Fibroblast of gingiva (primary cell): ENCODE data around the gene RPS27L.

ENCODE experiments used
- DNase-seq: peaks from one replicate; pipeline ENCODE4 v3.0.0-alpha.2; 2011; ENCODE audit warnings: low read depth

RPS27L gene

DNA sequence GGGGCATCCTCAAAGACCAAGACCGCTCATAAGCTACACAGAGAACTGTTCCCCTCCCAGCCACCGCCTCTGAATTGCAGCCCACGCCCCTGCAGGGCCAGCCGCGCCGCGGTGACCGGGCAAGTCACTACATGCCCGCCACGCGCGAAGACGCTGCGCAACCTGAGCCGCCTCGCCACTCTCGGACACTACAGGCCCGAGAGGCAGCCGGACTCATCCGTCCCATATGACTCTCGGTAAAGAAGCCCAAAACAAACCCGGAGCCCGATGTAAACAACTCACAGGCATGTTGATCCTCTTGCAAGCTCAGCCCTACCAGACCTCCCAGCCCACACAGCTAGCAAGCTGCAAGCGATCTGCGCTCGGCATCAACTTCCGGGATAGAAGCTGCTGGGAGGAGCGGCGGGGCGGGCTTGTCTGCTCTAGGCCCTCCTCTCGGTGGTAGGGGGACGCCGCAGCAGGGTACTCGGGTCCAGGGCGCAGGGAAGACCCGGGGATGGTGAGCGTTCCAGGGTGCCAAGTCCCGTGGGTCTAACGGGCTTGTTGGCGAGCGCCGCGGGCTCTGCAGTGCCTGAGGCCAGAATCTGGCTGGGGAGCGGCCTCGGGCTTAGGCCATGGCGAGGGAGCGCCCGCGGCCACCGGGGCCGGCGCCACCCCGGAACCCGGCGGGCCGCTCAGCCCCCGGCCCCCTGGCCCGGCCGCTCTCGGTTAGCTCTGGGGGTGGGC is at the start of gene RPS27L:
RPS27L (minus strand) TSS at position 360 of the 726 bp plus-strand sequence; CDS start at position 288, 72 bp downstream.
- peak; percentile 94 for DNase-seq

DNA sequence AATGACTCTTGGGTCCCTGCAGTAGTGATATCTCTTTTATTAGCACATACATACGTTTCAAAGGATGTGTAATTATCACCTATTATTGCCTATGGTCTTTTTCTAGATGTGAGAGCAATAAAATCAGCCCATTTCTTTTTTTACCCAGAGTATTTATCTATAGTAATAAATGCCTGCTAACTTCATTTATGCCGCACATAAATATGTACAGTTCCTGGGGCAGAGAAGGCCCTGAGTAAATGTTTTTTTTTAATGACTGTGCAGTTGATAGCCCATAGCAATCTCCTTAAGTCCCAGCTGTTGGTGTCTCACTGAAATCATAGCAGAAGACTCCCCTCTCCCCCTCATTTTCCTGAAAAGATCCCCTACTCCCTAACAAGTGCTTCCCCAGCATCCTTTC is 48.8 kb upstream of the RPS27L start:
- no peak for DNase-seq

DNA sequence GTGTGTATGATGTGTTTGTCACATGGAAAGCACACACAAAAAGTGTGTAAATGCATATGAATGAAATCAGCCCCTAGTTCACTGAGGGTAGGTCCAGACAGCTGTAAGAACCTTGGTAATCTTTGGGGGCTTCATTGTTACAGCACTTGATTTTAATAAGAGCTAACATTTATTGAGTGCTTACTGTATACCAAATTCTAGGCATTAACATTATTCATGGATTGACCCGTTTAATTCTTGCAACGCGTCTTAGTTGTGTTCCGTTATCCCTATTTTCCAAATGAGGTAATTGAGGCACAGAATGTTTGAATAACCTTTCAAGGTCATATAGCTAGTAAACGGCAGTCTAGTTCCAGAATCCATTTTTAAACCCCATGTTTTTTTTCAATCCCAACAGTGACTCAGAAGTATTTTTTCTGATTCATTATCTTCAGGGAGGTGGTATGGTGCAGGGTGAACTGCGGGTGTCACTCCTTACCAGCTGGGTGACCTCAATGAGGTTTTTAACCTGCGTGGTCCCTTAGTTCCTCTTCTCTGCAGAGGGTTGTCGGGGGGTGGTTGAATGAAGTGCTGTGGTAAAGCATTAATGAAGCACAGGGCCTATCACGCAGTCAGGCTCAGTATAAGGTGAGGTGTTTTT is 46.3 kb upstream of the RPS27L start:
- no peak for DNase-seq

GRCh38 chr15:63202861-63203260 is 45.6 kb upstream of the RPS27L start:
- DNase-seq = no peak

DNA sequence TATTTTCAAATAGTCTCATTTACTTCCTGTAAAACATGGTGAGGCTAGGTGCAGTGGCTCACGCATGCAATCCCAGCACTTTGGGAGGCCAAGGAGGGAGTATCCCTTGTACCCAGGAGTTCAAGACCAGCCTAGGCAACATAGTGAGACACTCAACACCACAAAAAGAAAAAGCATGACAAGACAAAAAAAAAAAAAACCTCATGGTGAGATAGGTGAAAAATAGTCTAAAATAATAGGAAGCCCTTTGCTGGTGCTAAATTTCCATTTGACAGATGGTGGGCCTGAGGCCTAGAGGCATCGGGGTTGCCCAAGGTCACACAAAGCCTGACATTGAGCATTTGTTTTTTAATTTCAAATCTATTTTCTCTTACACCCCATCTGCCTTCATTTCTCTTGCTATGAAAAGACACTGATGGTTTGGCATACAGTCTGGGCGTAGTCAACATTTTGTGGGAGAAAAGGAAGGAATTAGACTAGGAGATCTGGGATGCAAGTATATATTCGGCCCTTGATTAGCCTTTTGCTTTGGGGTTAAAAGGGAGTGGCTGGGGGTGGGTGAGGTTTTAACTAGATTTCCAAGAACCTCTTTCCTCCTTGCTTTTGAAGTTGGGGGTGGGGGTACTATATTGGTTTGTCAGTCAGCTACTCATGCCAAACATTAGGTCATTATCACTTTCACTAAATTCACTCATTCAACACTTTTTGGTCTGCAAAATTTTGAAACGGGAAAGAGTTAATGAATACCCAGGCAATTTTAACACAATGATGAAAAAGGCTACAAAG is 43.4 kb upstream of the RPS27L start:
- DNase-seq = no peak

- DNase-seq = peak; percentile 76
These were observed 41.3 kb upstream of the RPS27L start for GRCh38 chr15:63198371-63199250.

DNA sequence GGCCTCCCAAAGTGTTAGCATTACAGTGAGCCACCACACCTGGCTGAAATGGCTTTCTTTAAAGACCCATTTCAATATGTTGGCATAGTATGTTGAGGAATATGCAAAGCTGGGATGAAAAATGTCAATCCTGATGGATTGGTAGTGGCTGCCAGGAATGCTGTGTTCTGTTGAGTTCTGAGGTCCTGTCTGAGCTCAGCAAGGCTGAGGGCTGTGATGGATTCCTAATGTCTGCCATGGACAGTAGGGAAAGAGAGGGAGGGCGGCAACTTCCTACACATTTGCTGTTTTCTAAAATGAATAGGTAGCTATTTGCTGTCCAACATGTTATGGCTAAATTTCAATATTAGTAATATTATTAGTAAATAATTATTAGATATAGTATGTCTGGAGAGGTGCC is 40.3 kb upstream of the RPS27L start:
- no peak for DNase-seq

GRCh38 chr15:63196842-63197241 is 39.6 kb upstream of the RPS27L start:
- DNase-seq = no peak

- DNase-seq = no peak
These were observed 38.3 kb upstream of the RPS27L start for GRCh38 chr15:63195569-63196015.

DNA sequence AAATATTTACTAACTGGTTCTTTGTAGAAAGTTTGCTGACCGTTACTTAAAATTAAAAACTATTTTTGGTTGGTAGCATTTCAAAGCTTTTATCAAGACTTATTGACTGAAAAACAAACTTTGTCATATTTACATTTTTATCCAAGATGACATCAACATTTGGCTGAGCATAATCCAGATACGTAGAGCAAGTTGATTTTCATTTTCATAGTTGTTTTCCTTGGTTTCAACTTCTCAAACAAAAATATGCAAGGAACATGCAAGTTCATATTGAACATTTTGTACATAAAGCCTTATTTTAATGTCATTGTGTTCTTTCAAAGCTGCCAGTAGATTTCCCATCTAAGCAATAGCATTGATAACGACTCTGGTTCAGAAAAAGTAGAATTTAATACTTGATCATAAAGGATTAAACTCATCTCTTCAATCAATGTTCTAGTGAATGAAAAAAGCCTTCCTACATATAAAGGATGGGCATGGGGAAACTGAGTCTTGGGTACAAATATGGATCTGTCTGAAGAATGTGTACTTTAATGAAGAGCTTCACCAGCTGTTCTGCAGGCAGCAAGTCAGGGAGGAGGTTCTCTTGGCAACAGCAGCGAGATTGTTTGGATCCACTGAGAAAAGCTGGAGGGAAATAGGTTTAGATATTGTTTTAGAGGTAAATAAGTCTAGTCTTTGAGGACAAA is 37.7 kb upstream of the RPS27L start:
- DNase-seq = no peak

DNA sequence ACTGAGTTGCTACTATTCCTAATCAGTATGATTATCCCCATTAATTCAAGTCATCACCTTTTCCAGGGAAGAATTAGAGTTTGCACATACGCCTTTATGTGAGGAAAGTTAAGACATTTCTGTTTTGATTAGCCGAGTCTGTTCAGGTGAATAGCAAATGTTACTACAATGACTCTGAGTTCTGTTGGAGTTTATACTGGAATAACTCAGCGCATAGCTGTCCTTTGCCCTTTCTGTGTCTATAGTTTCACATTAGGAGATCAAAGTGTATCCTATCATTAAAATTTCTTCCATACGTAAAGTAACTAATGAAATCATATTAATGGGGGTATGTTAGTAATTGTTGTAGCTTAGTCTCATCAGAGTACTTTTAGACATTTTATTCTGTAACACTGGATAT is 37.0 kb upstream of the RPS27L start:
- DNase-seq = no peak

- DNase-seq = no peak
These were observed 35.4 kb upstream of the RPS27L start for GRCh38 chr15:63192619-63193206.

- no peak for DNase-seq
These were observed 34.8 kb upstream of the RPS27L start for GRCh38 chr15:63191895-63192618.

DNA sequence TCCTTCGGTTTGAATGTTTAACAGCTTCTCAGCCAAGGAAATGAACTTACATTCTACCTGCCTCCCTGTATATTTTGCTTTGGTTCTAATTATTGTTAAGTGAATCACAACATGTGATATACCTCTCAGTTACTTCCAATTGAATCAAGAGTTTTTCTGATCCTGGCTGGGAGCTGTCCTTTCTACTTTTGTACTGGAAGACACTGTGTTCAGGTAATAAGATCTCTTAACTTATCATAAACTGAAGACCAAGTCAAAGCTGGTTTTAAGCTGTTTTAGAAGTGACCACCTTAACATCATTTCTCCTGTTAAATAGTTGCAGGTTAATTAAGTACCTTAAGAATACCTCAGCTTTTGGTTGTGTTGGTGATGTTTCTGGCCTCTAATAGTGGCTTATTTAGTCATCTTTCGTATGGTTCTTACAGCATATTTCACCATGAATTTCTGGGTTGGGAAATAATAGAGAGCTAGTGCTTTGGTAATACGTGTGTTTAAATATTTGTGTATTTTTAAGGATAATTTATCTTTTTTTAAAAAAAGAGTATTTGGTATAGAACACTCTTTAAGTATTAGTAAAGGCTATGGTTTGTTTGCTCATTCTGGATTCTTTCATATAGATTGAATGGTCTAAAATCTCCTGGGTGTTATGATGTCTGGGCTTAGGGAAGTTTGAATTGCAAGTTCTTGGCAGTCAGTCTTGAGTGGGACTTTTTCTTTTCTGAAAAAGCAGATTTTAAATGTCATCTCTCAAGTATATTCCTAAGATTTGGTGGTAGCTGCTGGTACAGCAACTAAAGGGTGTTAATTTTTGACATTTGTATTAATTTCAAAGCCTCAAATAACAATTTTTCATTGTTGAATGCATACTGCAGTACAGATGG is 33.7 kb upstream of the RPS27L start:
- no peak for DNase-seq

GRCh38 chr15:63189941-63190768 is 32.9 kb upstream of the RPS27L start:
- DNase-seq = no peak

DNA sequence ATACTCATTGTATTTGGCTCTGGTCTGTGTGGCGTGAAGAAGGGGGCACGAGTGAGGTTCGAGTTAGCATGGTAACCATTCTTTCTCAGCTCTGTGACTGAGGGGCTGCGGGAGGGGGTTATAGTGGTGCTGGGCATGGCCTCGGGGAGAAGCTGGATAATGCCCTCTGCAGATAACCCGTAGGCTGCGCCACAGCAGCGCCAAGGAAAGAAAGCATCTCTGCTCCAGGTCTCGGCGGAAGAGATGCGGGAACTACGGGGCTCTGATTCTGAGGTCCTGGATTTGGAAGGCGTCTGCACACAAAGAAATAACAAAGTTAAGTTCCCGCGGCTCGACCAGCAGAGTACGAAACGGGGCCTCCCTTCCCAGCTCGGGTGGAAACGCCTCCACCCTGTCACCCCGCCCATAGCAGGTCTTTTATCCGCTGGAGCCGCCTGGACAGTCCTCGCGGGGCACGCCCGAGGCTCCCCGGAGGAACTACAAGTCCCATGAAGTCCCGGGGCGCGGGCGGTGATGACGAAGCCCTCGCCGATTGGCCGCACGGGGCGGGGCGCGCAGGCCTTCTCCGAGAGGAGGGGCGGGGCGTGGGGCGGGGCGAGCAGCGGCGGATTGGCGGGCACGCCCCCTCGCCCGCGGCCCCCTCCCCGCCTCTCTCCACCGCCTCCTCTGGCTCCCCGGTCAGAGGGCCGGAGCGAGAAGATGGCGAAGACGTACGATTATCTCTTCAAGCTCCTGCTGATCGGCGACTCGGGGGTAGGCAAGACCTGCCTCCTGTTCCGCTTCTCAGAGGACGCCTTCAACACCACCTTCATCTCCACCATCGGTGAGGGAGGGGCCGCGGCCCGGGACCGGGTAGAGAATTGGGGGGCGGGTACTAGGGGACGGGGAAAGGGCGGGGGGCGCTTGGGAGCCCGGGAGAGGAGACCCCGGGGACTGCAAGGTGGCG is 31.9 kb upstream of the RPS27L start, which contains the start of gene RAB8B:
RAB8B (plus strand) TSS at position 681 of the 946 bp plus-strand sequence; CDS start at position 700, 19 bp downstream.
- DNase-seq = peak; percentile 97
